ENCODE results near the gene TBCB.
"Not testable (repeated sequence)": the region's sequence is repeated elsewhere in the genome, so short reads cannot be mapped to it uniquely, and the experiment has no call there.

The TBCB gene, protein sequence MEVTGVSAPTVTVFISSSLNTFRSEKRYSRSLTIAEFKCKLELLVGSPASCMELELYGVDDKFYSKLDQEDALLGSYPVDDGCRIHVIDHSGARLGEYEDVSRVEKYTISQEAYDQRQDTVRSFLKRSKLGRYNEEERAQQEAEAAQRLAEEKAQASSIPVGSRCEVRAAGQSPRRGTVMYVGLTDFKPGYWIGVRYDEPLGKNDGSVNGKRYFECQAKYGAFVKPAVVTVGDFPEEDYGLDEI

DNA sequence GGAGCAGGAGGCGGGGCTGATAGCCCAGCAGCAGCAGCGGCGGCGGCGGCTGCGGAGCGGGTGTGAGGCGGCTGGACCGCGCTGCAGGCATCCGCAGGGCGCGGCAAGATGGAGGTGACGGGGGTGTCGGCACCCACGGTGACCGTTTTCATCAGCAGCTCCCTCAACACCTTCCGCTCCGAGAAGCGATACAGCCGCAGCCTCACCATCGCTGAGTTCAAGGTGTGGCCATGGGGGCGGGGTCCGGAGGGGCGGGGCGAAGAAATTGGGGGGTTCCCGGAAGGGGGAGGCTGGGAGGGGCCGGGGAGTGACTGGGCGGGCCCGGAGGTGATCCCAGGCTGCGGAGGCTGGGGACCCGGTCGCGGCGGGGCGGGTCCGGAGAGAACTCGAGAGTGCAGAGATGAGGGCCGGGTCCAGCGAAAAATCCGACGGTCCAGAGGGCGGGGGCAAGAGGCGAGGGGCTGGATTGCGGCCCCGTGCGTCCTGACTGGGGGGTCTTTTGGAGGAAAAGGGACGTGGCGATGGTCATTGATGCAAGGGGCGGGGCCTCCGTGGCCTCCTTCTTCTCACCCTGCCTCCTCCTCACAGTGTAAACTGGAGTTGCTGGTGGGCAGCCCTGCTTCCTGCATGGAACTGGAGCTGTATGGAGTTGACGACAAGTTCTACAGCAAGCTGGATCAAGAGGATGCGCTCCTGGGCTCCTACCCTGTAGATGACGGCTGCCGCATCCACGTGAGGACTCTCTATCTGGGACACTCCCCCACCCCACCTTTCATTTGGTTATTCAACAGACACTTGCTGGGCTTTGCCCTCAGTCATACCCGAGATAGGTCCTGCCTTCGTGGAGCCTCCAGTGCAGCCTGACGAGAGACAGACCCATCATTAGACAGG, at the start of gene TBCB:
Gene TBCB, plus strand, starts transcription at position 16 of the 891 bp plus-strand sequence. Its CDS starts 93 bp downstream, at position 109.
- peak within 1 kb of the TSS; percentile 95 for H3K4me3 ChIP-seq (ENCODE audit: insufficient read depth, low read length, poor library complexity, severe bottlenecking)
- H3K36me3 ChIP-seq (ENCODE audit: low read length): no peaks in the 10 kb centered on the region
- peaks cover 20% of the 10 kb centered on the region for H3K79me2 ChIP-seq (ENCODE audit: insufficient read depth, low read length)
- H3F3A ChIP-seq (ENCODE audit: insufficient read depth): 0 out of 2 replicates have a peak, but pooled peaks cover 2% of the 10 kb centered on the region
- H4K20me1 ChIP-seq (ENCODE audit: low read depth, low read length): no peaks in the 10 kb centered on the region
- TF ChIP-seq, protein P1, sequence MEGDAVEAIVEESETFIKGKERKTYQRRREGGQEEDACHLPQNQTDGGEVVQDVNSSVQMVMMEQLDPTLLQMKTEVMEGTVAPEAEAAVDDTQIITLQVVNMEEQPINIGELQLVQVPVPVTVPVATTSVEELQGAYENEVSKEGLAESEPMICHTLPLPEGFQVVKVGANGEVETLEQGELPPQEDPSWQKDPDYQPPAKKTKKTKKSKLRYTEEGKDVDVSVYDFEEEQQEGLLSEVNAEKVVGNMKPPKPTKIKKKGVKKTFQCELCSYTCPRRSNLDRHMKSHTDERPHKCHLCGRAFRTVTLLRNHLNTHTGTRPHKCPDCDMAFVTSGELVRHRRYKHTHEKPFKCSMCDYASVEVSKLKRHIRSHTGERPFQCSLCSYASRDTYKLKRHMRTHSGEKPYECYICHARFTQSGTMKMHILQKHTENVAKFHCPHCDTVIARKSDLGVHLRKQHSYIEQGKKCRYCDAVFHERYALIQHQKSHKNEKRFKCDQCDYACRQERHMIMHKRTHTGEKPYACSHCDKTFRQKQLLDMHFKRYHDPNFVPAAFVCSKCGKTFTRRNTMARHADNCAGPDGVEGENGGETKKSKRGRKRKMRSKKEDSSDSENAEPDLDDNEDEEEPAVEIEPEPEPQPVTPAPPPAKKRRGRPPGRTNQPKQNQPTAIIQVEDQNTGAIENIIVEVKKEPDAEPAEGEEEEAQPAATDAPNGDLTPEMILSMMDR (IDR thresholded peaks at IDR 0.05; ENCODE audit: insufficient read depth, low read length, poor library complexity, severe bottlenecking): no peak
- TF ChIP-seq EZH2phosphoT487 (conservative IDR thresholded peaks at IDR 0.05; ENCODE audit: low read length): no peak
- H3K9ac ChIP-seq (ENCODE audit: low read length): peak within 1 kb of the TSS; percentile 88
- no peaks in the 10 kb centered on the region for H3K9me2 ChIP-seq (replicated peaks; ENCODE audit: insufficient read depth, low read length)
- H3K27ac ChIP-seq (ENCODE audit: low read depth, low read length): peak within 1 kb of the TSS; percentile 77
- no peaks in the 10 kb centered on the region for H3K27me3 ChIP-seq (ENCODE audit: low read length)
- H3K4me2 ChIP-seq (ENCODE audit: low read depth, low read length, poor library complexity, severe bottlenecking): peak within 1 kb of the TSS; percentile 76
- H3K9me3 ChIP-seq (ENCODE audit: insufficient read depth, low read length): no peaks in the 10 kb centered on the region
- peak within 1 kb of the TSS; percentile 67 for H2AFZ ChIP-seq (ENCODE audit: low read depth, low read length, severe bottlenecking)

DNA sequence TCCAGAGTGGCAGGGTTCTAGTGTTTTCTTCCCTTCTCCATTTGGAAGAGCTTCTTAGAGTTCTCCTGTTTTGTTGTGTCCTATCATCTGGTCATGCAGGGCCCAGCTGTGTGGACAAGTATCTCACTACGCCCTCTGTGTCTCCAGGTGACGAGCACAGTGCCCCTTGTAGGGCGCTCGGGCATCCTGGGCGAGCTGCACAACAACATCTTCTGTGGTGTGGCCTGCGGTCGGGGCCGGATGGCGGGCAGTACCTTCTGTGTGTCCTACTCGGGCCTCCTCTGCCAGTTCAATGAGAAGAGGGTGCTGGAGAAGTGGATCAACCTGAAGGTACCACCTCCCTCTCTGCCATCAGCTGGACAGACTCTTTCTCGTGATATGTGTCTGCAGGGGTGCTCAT, 47.6 kb upstream of the TBCB start:
- Histone ChIP-seq H3K9me3 (ENCODE audit: insufficient read depth, low read length) (no peaks in the 10 kb centered on the region), H3K79me2 (ENCODE audit: insufficient read depth, low read length) (0 out of 2 replicates have a peak, but pooled peaks cover 3% of the 10 kb centered on the region), H2AFZ (ENCODE audit: low read depth, low read length, severe bottlenecking) (no peak overlapping the region), H3K36me3 (ENCODE audit: low read length) (0 out of 2 replicates have a peak, but pooled peaks cover 5% of the 10 kb centered on the region), H3K9me2 (replicated peaks; ENCODE audit: insufficient read depth, low read length) (no peaks in the 10 kb centered on the region), H3K4me3 (ENCODE audit: insufficient read depth, low read length, poor library complexity, severe bottlenecking) (no peak overlapping the region), H3K27ac (ENCODE audit: low read depth, low read length) (no peak overlapping the region), H3K9ac (ENCODE audit: low read length) (no peak overlapping the region), H3F3A (ENCODE audit: insufficient read depth) (no peaks in the 10 kb centered on the region), H3K4me2 (ENCODE audit: low read depth, low read length, poor library complexity, severe bottlenecking) (no peak overlapping the region), H4K20me1 (ENCODE audit: low read depth, low read length) (no peaks in the 10 kb centered on the region), H3K27me3 (ENCODE audit: low read length) (no peaks in the 10 kb centered on the region)
- TF ChIP-seq, protein P1 (IDR thresholded peaks at IDR 0.05; ENCODE audit: insufficient read depth, low read length, poor library complexity, severe bottlenecking): no peak
- no peak for TF ChIP-seq EZH2phosphoT487 (conservative IDR thresholded peaks at IDR 0.05; ENCODE audit: low read length)

DNA sequence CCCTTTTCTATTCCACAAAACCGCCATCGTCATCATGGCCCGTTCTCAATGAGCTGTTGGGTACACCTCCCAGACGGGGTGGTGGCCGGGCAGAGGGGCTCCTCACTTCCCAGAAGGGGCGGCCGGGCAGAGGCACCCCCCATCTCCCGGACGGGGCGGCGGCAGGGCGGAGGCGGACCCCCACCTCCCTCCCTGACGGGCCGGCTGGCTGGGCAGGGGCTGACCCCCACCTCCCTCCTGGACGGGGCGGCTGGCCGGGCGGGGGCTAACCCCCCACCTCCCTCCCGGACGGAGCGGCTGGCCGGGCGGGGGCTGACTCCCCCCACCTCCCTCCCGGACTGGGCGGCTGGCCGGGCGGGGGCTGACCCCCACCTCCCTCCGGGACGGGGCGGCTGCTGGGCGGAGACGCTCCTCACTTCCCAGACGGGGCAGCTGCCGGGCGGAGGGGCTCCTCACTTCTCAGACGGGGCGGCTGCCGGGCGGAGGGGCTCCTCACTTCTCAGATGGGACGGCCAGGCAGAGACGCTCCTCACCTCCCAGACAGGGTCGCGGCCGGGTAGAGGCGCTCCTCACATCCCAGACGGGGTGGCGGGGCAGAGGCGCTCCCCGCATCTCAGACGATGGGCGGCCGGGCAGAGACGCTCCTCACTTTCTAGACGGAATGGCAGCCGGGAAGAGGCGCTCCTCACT, 46.3 kb upstream of the TBCB start:
- not testable (repeated sequence) for H3K4me3 ChIP-seq (ENCODE audit: insufficient read depth, low read length, poor library complexity, severe bottlenecking); H3K9ac ChIP-seq (ENCODE audit: low read length); H3F3A ChIP-seq (ENCODE audit: insufficient read depth); H4K20me1 ChIP-seq (ENCODE audit: low read depth, low read length); H3K9me2 ChIP-seq (replicated peaks; ENCODE audit: insufficient read depth, low read length); H2AFZ ChIP-seq (ENCODE audit: low read depth, low read length, severe bottlenecking); H3K27ac ChIP-seq (ENCODE audit: low read depth, low read length); H3K36me3 ChIP-seq (ENCODE audit: low read length); H3K27me3 ChIP-seq (ENCODE audit: low read length); H3K79me2 ChIP-seq (ENCODE audit: insufficient read depth, low read length); H3K9me3 ChIP-seq (ENCODE audit: insufficient read depth, low read length); H3K4me2 ChIP-seq (ENCODE audit: low read depth, low read length, poor library complexity, severe bottlenecking)

Data from SU-DHL-6 (cell line).